HEK293T (cell line): ENCODE measurements around the gene C22orf39.

Experiments used
- CTCF ChIA-PET: fragments of 350-600 bp; formaldehyde crosslinking; extraction: SDS; loops from one replicate; lab custom pipeline; 2021; ENCODE audit warnings: antibody characterized with exemption, inconsistent platforms; lab: Yijun Ruan, JAX
- POLR2A ChIA-PET: fragments of 350-600 bp; formaldehyde crosslinking; extraction: SDS; loops from one replicate; lab custom pipeline; 2020; ENCODE audit warnings: antibody characterized with exemption, inconsistent platforms; lab: Yijun Ruan, JAX
- DNase-seq: peaks from one replicate; pipeline ENCODE4 v3.0.0; 2012; ENCODE audit warnings: mixed read lengths; ENCODE audit errors: extremely low spot score
- ARNT ChIP-seq: fragments of 450-650 bp; IDR thresholded peaks from 2 replicates; pipeline ENCODE4 v1.6.1; 2017; ENCODE audit warnings: mild to moderate bottlenecking
- BHLHE40 ChIP-seq: fragments of 450-650 bp; IDR thresholded peaks from 2 replicates; pipeline ENCODE4 v1.6.1; 2016; ENCODE audit warnings: mild to moderate bottlenecking, moderate library complexity, borderline replicate concordance
- CTBP1 ChIP-seq: fragments of 450-650 bp; IDR thresholded peaks from 2 replicates; pipeline ENCODE4 v1.6.1; 2016; ENCODE audit warnings: borderline replicate concordance
- ELF4 ChIP-seq: fragments of 450-650 bp; IDR thresholded peaks from 2 replicates; pipeline ENCODE4 v1.6.1; 2017; ENCODE audit warnings: antibody characterized with exemption
- FOXA1 ChIP-seq: fragments of 450-650 bp; IDR thresholded peaks from 2 replicates; pipeline ENCODE4 v1.6.1; 2016; ENCODE audit warnings: mild to moderate bottlenecking
- FOXK2 ChIP-seq: fragments of 450-650 bp; IDR thresholded peaks from 2 replicates; pipeline ENCODE4 v1.6.1; 2016; ENCODE audit warnings: mild to moderate bottlenecking
- FOXM1 ChIP-seq: fragments of 450-650 bp; IDR thresholded peaks from 2 replicates; pipeline ENCODE4 v1.6.1; 2017; ENCODE audit warnings: mild to moderate bottlenecking, borderline replicate concordance
- HDGF ChIP-seq: fragments of 450-650 bp; IDR thresholded peaks from 2 replicates; pipeline ENCODE4 v1.6.1; 2017; ENCODE audit warnings: antibody characterized with exemption, borderline replicate concordance
- L3MBTL2 ChIP-seq: fragments of 450-650 bp; conservative IDR thresholded peaks from 2 replicates; pipeline ENCODE4 v1.6.1; 2016; ENCODE audit warnings: mild to moderate bottlenecking
- LEF1 ChIP-seq: fragments of 450-650 bp; IDR thresholded peaks from 2 replicates; pipeline ENCODE4 v1.6.1; 2017; ENCODE audit warnings: mild to moderate bottlenecking, borderline replicate concordance
- NFRKB ChIP-seq: fragments of 450-650 bp; IDR thresholded peaks from 2 replicates; pipeline ENCODE4 v1.6.1; 2016; ENCODE audit warnings: mild to moderate bottlenecking, moderate library complexity
- SP1 ChIP-seq: fragments of 450-650 bp; IDR thresholded peaks from 2 replicates; pipeline ENCODE4 v1.6.1; 2017
- SUZ12 ChIP-seq: fragments of 450-650 bp; IDR thresholded peaks from 2 replicates; pipeline ENCODE4 v1.6.1; 2016; ENCODE audit warnings: mild to moderate bottlenecking
- TARDBP ChIP-seq: fragments of 450-650 bp; IDR thresholded peaks from 2 replicates; pipeline ENCODE4 v1.6.1; 2016
- ZNF384 ChIP-seq: fragments of 450-650 bp; IDR thresholded peaks from 2 replicates; pipeline ENCODE4 v1.6.1; 2016
- TF ChIP-seq, protein P1 (sequence below): fragments of 450-650 bp; IDR thresholded peaks from 2 replicates; pipeline ENCODE4 v1.6.1; 2016

Gene C22orf39

DNA sequence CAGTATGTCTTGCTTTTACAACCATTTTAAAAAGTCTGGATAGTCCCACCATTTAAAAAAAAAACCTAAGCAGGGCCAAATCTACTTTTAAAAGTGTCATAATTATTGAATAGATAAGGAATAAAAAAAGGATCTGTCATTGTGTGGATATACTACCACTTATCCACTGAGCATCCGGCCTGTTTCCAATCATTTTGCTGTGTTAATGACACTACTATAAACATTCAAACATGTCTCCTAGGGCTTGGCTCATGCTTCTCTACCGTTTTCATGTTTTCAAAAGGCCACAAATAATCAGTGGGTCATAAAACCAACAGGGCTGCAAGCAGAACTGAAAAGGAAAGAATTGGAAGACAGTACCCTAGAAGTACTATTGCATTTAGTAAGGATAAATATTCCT, 12.5 kb upstream of the C22orf39 start:
- TF ChIP-seq LEF1, result no peak
- TF ChIP-seq FOXM1, result no peak
- TF ChIP-seq HDGF, result no peak
- no peak for TF ChIP-seq SP1
- no peak for TF ChIP-seq CTBP1
- TF ChIP-seq FOXK2, result no peak
- TF ChIP-seq ELF4, result no peak
- no peak for TF ChIP-seq BHLHE40
- TF ChIP-seq, protein P1, sequence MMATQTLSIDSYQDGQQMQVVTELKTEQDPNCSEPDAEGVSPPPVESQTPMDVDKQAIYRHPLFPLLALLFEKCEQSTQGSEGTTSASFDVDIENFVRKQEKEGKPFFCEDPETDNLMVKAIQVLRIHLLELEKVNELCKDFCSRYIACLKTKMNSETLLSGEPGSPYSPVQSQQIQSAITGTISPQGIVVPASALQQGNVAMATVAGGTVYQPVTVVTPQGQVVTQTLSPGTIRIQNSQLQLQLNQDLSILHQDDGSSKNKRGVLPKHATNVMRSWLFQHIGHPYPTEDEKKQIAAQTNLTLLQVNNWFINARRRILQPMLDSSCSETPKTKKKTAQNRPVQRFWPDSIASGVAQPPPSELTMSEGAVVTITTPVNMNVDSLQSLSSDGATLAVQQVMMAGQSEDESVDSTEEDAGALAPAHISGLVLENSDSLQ, result no peak
- TF ChIP-seq NFRKB, result no peak
- no peak for TF ChIP-seq L3MBTL2
- TF ChIP-seq SUZ12, result no peak
- DNase-seq, result no peak
- ChIA-PET POLR2A (no interaction called here), CTCF (no interaction called here)

DNA sequence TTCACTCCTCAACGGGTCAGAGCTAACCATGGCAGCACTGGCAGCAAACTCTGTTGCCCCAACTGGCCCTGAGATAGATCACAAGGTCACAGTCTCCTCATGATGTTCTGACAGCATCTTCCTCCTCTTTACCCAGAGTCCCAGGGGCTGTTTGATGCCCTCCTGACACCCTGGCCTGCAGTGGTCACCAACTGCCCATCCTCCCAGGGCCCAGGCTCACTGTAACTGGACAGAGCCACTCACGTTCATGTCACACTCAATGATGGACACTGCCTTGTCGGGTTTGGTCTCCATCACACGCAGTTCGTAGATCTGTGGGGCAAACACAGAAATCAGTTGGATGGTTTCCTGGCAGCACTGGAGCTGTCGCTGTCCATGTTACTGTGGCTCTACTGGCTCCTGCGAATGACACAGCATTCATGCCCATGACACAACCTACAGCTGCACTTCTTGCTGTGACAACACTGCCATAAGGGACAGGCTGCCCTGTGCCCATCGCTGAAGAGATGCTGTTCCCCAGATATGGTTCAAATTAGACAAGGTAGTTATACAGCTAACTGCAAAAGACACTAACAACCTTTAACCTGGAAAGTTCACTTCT, 10.4 kb upstream of the C22orf39 start:
- POLR2A ChIA-PET, result no interaction called here
- no peak for DNase-seq
- TF ChIP-seq, protein P1, result no peak
- TF ChIP-seq L3MBTL2, result no peak
- CTCF ChIA-PET, result no interaction called here

DNA sequence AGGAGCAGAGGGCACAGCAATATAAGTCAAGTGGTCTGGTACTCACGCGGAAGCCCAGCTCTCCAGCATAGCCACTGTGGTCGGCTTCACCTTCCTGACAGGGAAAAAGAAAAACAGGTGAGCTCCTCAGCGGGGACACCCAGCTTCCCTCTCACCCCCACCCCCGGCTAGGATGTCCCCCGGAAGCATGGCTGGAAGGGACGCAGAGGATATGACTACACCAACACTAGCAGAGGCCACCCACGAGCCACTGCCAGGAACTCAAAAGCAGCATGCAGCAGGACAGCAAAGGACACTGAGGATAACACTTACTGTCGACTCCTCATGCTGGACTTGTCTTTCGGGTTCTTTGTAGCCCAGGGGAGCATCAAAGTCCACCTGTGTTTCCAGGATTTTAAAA, 9.0 kb upstream of the C22orf39 start:
- ChIA-PET POLR2A (no interaction called here), CTCF (no interaction called here)
- TF ChIP-seq CTBP1, result no peak
- TF ChIP-seq FOXM1, result no peak
- no peak for TF ChIP-seq ARNT
- TF ChIP-seq NFRKB, result no peak
- no peak for TF ChIP-seq FOXK2
- TF ChIP-seq, protein P1, result no peak
- no peak for DNase-seq

DNA sequence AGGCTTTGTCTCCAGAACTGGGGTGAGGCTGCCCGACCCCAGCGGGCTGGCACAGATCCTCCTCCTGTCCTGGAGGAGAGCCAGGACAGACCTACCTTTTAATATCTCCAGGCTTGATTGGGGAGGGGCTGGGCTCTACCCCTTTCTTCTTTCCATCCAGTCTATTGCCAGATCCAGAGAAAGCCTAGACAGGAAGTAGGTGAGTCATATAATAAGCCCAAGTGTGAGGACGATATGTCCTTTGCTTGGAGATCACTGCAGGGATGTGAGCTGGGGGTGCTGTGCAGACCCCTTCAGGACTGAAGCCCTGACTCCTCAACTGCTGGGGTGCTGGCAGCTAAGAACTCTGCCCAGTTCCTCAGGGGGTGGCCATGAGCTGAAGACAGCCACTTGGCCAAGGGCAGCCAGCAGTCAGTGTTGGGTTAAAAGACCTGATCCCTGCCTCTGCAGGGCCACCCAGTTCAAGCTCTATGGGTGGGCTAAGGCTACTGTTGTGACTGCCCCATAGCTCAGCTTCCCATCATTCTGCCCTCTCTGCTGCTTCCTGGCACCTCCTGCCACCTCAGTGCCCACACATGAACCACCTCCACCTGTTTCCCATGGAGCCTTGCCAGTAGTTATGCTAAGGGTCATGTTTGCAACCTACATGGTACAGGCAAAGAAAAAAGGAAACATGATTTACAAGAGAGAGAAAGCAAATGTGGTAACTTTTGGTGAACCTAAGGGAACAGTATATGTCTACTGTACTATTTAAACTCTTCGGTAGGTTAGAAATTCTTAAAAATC, 8.3 kb upstream of the C22orf39 start:
- ChIA-PET CTCF (no interaction called here), POLR2A (no interaction called here)
- TF ChIP-seq ELF4 (no peak), HDGF (no peak), BHLHE40 (no peak), SP1 (no peak), LEF1 (no peak), SUZ12 (no peak), FOXK2 (no peak), CTBP1 (no peak), ZNF384 (no peak), FOXA1 (no peak), L3MBTL2 (no peak), TARDBP (no peak), ARNT (no peak), FOXM1 (no peak), NFRKB (no peak)
- TF ChIP-seq, protein P1, result no peak
- DNase-seq, result no peak

DNA sequence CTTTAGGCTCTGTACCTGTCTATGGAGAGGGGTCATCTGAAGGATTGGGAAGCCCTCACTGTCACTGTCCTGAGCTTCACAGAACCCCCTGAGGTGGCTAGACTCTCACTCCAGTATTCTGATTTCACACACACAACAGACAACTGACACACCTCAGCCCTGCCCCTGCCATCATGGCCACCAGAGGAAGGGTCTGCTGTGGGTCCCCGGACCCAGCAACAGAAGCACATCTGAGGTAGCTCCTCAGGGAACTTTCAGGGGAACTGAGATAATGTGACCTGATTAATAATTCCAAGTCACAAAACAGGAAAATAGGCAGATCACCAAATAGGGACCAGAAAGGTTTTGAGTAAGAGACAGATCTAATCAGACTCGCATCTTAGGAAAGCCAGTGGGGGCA, 7.5 kb upstream of the C22orf39 start:
- TF ChIP-seq CTBP1 (no peak), FOXA1 (no peak), ZNF384 (no peak), SP1 (no peak), TARDBP (no peak), NFRKB (no peak), SUZ12 (no peak), LEF1 (no peak), L3MBTL2 (no peak), BHLHE40 (no peak), ARNT (no peak), ELF4 (no peak), FOXM1 (no peak), FOXK2 (no peak), HDGF (no peak)
- TF ChIP-seq, protein P1, result no peak
- CTCF ChIA-PET, result no interaction called here
- DNase-seq, result no peak
- POLR2A ChIA-PET, result no interaction called here
